ENCODE data around the gene TRMT112.

TRMT112 gene

GRCh38 chr11:64351136-64351631 is 33.8 kb upstream of the TRMT112 start:
- no peak for DNase-seq (ENCODE audit: low read depth in 2 of 2)

GRCh38 chr11:64349404-64349803 is 32.0 kb upstream of the TRMT112 start:
- DNase-seq (ENCODE audit: low read depth in 2 of 2), result no peak

DNA sequence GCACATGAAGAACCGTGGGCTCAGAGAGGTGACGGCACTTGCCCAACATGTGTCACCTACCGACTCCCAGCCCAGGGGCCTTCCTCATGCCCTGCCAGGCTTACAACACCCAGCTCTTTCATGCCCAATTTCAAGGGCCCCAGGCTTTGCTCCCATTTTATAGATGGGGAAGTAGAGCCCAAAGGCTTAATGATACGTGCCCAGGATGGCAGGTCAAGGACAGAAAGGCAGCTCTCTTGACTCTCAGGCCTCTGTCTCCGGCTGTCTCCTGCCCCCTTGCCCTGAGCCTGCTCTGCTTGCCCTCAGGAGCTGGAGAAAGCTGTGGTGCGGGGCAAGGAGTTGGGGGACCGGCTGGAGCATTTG is 31.6 kb upstream of the TRMT112 start:
- DNase-seq (ENCODE audit: low read depth in 2 of 2), result no peak

DNA sequence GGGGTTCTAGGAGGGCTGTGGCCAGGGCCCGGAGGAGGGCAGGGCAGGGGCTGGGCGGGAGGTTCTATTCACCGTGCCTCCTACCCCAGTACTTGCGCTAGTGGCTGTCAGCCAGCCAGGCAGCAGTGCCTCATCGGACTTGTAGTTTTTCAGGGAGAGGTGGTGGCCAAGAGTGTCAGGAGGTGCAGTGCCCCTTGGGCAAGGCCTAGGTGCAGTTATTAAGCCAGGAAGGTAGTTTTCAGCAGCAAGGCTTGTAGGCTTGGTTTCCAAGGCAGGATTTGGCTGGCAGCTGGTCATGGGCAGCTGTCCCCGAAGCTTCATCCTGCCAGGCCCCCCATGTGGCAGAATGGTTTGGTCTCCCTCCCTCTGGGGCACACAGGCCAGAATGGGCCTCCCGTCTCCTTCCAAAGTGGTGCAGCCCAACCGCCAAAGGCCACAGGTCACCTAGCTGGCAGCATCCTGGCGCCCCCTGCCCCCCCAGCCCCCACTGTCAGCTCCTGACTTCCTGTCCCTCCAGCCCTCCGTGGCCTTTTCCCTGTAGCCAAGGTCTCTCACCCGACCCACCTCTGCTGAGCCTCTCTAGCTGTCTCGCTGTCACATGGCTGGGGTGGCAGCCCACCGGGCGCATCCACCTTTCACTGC is 31.1 kb upstream of the TRMT112 start:
- no peak for DNase-seq (ENCODE audit: low read depth in 2 of 2)

- no peak for DNase-seq (ENCODE audit: low read depth in 2 of 2)
These were observed 30.0 kb upstream of the TRMT112 start for GRCh38 chr11:64347193-64347867.

- DNase-seq (ENCODE audit: low read depth in 2 of 2), result no peak
These were observed 27.4 kb upstream of the TRMT112 start for GRCh38 chr11:64344787-64345186.

DNA sequence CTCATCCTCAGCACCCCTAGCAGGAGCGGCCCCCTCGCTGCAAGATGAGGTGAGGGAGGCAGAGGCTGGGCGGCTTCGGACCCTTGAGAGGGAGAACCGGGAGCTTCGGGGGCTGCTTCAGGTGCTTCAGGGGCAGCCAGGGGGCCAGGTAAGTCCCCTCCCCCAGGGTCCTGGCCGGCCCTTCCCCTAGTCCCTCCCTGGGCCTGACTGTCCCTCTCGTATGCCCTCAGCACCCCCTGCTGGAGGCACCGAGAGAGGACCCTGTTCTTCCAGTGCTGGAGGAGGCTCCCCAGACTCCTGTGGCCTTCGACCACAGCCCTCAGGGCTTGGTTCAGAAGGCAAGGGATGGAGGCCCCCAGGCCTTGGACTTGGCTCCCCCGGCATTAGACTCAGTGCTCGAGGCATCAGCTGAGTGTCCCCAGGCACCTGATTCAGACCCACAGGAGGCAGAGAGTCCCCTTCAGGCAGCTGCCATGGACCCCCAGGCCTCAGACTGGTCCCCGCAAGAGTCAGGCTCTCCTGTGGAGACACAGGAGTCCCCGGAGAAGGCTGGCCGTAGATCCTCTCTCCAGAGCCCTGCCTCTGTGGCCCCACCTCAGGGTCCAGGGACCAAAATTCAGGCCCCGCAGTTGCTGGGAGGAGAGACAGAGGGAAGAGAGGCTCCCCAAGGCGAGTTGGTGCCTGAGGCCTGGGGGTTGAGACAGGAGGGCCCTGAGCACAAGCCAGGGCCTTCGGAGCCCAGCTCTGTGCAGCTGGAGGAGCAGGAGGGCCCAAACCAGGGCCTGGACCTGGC is 26.6 kb upstream of the TRMT112 start:
- no peak for DNase-seq (ENCODE audit: low read depth in 2 of 2)

GRCh38 chr11:64342869-64343745 is 25.7 kb upstream of the TRMT112 start:
- no peak for DNase-seq (ENCODE audit: low read depth in 2 of 2)

DNA sequence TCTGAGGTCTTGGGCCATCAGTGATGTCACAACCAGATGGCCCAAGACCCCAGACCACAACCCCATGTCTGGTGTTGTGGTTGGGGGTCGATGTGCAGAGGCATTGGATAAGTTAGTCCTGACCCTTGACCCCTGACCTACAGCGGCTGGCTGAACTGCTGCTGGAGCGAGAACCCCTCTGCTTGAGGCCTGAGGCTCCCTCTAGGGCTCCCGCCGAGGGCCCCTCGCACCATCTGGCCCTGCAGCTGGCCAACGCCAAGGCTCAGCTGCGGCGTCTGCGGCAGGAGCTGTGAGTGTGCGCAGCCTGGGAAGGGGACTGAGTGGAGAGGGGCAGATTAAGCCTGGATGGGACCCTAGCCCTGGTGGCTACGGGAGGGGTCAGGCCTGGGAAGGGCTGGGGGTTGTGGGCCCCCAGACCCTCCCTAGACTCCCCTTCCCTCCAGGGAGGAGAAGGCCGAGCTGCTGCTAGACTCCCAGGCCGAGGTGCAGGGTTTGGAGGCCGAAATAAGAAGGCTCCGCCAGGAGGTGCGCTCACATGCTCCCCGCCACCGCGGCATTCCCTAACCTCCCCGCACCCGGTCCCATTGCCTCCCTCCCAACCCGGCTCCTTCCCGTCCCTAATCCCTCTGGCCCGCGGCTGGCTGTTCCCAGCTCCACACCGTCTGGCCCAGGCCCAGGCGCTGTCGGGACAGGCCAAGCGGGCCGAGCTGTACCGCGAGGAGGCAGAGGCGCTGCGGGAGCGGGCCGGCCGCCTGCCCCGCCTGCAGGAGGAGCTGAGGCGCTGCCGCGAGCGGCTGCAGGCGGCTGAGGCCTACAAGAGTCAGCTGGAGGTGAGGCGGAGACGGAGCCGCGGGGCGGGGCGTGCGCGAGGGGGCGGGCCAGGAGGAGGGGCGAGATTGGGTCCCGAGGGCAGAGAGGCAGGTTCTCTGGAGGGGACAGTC is 24.8 kb upstream of the TRMT112 start:
- peak; percentile 87 to 96 for DNase-seq (ENCODE audit: low read depth in 2 of 2)

DNA sequence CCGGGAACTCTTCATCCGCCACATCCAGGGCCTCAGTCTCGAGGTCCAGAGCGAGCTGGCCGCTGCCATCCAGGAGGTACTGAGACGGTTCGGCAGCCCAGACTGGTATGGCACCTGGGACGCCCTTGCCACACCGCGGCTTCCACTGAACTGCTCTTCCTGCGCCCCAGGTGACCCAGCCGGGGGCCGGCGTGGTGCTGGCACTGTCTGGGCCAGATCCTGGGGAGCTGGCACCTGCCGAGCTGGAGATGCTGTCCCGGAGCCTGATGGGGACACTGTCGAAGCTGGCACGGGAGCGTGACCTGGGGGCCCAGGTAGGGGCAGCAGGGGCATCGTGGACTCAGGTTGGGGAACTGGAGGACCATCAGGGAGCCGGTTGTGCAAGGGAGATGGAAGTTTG is 24.1 kb upstream of the TRMT112 start:
- DNase-seq (ENCODE audit: low read depth in 2 of 2), result no peak

- peak; percentile 67 to 88 for DNase-seq (ENCODE audit: low read depth in 2 of 2)
These were observed 23.4 kb upstream of the TRMT112 start for GRCh38 chr11:64340671-64341335.

DNA sequence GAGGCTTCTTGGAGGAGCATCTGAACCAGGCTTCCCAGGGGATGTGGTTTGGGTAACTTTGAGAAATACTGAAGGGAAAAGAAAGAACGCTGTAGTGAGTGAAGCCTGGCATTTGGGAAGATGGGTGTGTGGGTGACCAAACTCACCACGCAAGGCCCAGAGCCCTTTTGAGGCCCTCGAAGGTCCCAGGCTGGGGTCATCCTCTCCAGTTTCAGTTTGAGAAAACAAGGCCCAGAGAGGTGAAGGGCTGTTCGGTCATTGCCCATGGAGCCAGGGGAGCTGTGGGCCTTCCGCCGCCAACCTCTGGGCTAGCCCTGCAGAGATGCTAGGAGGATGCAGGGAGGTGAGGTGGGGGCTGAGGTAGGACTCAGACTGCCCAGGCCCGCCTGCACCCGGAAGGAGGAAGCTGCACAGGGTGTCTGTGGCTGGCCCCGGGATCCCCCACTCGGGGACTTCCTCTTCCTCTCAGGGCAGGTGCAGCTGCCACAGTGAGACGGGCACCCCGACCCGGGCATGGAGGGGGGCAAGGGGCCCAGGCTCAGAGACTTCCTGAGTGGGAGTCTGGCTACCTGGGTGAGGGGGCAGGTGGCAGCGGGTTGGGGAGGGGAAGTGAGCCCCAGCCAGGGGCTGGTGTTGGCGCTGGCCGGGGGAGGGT is 22.5 kb upstream of the TRMT112 start, which contains the start of gene CCDC88B:
CCDC88B (plus strand) TSS at position 451 of the 655 bp plus-strand sequence; CDS start at position 514, 63 bp downstream.
- DNase-seq (ENCODE audit: low read depth in 2 of 2), result peak; percentile 73 to 76

DNA sequence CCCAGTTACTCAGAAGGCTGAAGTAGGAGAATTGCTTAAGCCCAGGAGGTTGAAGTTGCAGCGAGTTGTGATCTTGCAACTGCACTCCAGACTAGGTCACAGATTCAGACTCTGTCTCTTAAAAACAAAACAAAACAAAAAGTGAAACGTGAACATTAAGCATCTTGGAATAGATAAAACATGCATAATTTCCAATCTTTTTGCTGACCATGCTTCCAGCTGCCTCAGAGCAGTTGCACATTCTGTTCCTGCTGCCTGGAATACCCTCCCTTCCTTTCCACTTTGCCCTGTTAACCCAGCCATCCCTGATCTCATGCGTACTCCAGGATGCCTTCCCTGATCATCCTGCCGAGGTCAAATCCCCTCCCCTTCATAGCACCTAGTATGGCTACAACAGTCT is 21.9 kb upstream of the TRMT112 start:
- no peak for DNase-seq (ENCODE audit: low read depth in 2 of 2)

DNA sequence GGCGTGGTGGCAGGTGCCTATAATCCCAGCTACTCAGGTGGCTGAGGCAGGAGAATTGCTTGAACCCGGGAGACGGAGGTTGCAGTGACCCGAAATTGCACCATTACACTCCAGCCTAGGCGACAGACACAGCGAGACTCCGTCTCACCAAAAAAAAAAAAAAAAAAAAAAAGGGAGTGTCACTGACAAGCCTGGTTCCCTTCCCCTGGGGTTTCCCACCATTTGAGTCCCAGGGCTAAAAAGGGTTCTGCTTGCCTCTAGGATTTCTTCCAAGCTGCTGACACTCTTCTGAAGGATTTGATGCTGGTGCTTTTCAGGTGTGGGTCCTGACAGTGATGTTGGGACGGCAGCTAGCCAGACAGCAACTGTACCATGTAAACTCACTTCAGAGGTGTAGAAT is 21.4 kb upstream of the TRMT112 start:
- DNase-seq (ENCODE audit: low read depth in 2 of 2), result no peak

DNA sequence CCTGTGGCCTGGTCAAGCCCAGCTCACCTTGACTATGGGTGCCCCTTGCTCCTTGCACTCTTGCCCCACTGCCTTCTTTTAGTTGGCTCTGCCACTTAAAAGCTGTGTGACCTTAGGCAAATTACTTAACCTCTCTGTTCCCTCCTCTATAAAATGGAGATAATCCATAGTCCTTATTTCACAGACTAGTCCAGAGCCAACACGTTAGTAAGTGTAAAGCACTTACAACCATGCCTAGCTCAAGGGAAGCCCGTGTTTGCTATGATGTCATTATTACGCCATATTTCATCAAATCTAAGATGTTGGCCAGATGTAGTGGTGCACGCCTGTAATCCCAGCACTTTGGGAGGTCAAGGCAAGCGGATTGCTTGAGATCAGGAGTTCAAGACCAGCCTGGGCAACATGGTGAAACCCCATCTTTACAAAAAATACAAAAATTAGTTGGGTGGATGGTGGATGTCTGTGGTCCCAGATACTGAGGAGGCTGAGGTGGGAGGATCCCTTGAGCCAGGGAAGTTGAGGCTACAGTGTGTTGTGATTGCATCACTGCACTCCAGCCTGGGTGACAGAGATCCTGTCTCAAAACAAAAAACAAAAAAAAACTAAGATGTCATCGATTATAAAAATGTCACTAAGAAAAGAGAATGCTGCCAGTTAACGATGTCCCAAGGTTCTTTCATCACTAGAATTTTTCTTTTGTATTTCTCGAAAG is 20.3 kb upstream of the TRMT112 start:
- DNase-seq (ENCODE audit: low read depth in 2 of 2), result no peak

- no peak for DNase-seq (ENCODE audit: low read depth in 2 of 2)
These were observed 17.7 kb upstream of the TRMT112 start for GRCh38 chr11:64334764-64335735.

DNA sequence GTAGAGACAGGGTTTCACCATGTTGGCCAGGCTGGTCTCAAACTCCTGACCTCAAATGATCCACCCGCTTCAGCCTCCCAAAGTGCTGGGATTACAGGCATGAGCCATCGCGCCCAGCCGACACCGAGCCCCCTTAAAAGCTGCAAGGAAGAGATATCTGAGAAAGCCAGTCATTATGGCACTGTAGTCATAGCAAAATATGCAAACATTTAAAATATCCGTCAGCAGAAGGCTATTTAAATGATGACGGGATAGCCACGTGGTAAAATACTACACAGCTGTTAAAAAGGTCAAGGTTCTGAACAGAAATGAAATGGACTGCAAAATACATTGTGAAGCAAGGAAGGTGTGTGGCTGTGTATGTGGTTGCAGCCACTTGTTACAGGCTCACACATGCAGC is 16.2 kb upstream of the TRMT112 start:
- DNase-seq (ENCODE audit: low read depth in 2 of 2), result no peak

All from stimulated activated CD4-positive, alpha-beta T cell treated with anti-CD3 and anti-CD28 coated beads, Interleukin-4, amount 100 ng/mL, for 48 hours (primary cell).